A549 (cell line): ENCODE data around the gene TMEM45A.

Source experiments
- BHLHE40 ChIP-seq: IDR thresholded peaks from 2 replicates; pipeline ENCODE4 v1.6.1; 2012; ENCODE audit warnings: low read depth, low read length, inconsistent platforms
- CHD4 ChIP-seq: fragments of 200-600 bp; sonication (generic); IDR thresholded peaks from 2 replicates; pipeline ENCODE4 v1.6.1; 2016; ENCODE audit warnings: antibody characterized with exemption, mild to moderate bottlenecking, borderline replicate concordance
- EP300 ChIP-seq, 2 experiments: fragments of >200 bp; sonication (Bioruptor Twin); formaldehyde crosslinking; IDR thresholded peaks; 2 replicates in 1 of 2; 3 replicates in 1 of 2; pipeline ENCODE4 v1.6.1; 2016 to 2017
- ESRRA ChIP-seq: fragments of 150-350 bp; IDR thresholded peaks from 2 replicates; pipeline ENCODE4 v1.6.1; 2014; ENCODE audit warnings: mild to moderate bottlenecking, low read length, borderline replicate concordance
- FOSL2 ChIP-seq, 2 experiments: fragments of 450-650 bp in 1 of 2; fragments of >200 bp in 1 of 2; sonication (Bioruptor Twin) in 1 of 2; formaldehyde crosslinking; IDR thresholded peaks; 2 replicates each; pipeline versions ENCODE4 v1.5.0 to v1.6.1; 2016 to 2020; ENCODE audit warnings: mild to moderate bottlenecking in 1 of 2, moderate library complexity in 1 of 2
- MAZ ChIP-seq: fragments of 150-350 bp; IDR thresholded peaks from 2 replicates; pipeline ENCODE4 v1.6.1; 2014; ENCODE audit warnings: antibody characterized with exemption, low read depth, low read length, borderline replicate concordance
- PHF8 ChIP-seq: fragments of 200-600 bp; sonication (generic); IDR thresholded peaks from 2 replicates; pipeline ENCODE4 v1.6.1; 2016; ENCODE audit warnings: low read depth, mild to moderate bottlenecking, antibody characterized with exemption, moderate library complexity, borderline replicate concordance
- POLR2A ChIP-seq: IDR thresholded peaks from 2 replicates; pipeline ENCODE4 v1.6.1; 2012; ENCODE audit warnings: mild to moderate bottlenecking, low read length
- SMC3 ChIP-seq: fragments of >200 bp; sonication (Bioruptor Twin); formaldehyde crosslinking; IDR thresholded peaks from 3 replicates; pipeline ENCODE4 v1.6.1; 2018; ENCODE audit warnings: inconsistent platforms
- ZFP36 ChIP-seq: fragments of 450-650 bp; IDR thresholded peaks from 2 replicates; pipeline ENCODE4 v1.6.1; 2014; ENCODE audit warnings: borderline replicate concordance; ENCODE audit not compliant: partially characterized antibody
- TF ChIP-seq, protein P1 (sequence below): fragments of >200 bp; sonication (Bioruptor Twin); formaldehyde crosslinking; IDR thresholded peaks from 3 replicates; pipeline ENCODE4 v1.5.1; 2016
- TF ChIP-seq, protein P2 (sequence below): fragments of 200-600 bp; sonication (generic); IDR thresholded peaks from 2 replicates; pipeline ENCODE4 v1.6.1; 2016; ENCODE audit warnings: antibody characterized with exemption, mild to moderate bottlenecking, moderate library complexity
- TF ChIP-seq, protein P3 (sequence below): IDR thresholded peaks from 2 replicates; pipeline ENCODE4 v1.6.1; 2012

DNA sequence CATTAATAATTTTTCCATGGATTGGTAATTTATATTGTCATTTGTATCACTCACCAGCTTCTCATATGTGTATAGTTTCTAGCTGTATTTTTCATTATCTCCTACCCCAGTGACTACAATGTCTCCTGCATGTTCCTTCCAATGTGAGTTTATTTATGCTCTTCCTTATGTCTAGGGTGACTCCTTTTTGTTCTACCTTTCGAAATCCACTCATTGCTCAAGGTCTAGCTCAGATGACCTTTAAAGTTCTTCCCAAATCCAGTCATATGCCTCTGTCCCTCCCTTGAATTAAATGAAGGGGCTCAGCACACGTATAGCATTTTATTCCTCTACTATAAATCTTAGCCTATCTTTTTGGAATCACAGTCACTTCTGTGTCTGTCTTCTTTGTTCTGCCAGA is 53.0 kb downstream of the TMEM45A start:
- TF ChIP-seq, protein P1, sequence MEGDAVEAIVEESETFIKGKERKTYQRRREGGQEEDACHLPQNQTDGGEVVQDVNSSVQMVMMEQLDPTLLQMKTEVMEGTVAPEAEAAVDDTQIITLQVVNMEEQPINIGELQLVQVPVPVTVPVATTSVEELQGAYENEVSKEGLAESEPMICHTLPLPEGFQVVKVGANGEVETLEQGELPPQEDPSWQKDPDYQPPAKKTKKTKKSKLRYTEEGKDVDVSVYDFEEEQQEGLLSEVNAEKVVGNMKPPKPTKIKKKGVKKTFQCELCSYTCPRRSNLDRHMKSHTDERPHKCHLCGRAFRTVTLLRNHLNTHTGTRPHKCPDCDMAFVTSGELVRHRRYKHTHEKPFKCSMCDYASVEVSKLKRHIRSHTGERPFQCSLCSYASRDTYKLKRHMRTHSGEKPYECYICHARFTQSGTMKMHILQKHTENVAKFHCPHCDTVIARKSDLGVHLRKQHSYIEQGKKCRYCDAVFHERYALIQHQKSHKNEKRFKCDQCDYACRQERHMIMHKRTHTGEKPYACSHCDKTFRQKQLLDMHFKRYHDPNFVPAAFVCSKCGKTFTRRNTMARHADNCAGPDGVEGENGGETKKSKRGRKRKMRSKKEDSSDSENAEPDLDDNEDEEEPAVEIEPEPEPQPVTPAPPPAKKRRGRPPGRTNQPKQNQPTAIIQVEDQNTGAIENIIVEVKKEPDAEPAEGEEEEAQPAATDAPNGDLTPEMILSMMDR: no peak
- TF ChIP-seq EP300 (IDR thresholded peaks at IDR 0.05): no peak
- no peak for TF ChIP-seq POLR2A
- no peak for TF ChIP-seq BHLHE40
- TF ChIP-seq ESRRA: no peak
- TF ChIP-seq SMC3: no peak
- TF ChIP-seq, protein P2, sequence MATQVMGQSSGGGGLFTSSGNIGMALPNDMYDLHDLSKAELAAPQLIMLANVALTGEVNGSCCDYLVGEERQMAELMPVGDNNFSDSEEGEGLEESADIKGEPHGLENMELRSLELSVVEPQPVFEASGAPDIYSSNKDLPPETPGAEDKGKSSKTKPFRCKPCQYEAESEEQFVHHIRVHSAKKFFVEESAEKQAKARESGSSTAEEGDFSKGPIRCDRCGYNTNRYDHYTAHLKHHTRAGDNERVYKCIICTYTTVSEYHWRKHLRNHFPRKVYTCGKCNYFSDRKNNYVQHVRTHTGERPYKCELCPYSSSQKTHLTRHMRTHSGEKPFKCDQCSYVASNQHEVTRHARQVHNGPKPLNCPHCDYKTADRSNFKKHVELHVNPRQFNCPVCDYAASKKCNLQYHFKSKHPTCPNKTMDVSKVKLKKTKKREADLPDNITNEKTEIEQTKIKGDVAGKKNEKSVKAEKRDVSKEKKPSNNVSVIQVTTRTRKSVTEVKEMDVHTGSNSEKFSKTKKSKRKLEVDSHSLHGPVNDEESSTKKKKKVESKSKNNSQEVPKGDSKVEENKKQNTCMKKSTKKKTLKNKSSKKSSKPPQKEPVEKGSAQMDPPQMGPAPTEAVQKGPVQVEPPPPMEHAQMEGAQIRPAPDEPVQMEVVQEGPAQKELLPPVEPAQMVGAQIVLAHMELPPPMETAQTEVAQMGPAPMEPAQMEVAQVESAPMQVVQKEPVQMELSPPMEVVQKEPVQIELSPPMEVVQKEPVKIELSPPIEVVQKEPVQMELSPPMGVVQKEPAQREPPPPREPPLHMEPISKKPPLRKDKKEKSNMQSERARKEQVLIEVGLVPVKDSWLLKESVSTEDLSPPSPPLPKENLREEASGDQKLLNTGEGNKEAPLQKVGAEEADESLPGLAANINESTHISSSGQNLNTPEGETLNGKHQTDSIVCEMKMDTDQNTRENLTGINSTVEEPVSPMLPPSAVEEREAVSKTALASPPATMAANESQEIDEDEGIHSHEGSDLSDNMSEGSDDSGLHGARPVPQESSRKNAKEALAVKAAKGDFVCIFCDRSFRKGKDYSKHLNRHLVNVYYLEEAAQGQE: no peak
- TF ChIP-seq MAZ: no peak
- TF ChIP-seq CHD4: no peak
- no peak for TF ChIP-seq ZFP36
- TF ChIP-seq PHF8: no peak
- no peak for TF ChIP-seq FOSL2 (IDR thresholded peaks at IDR 0.05)
- TF ChIP-seq FOSL2 (CRISPR knock-in tag; IDR thresholded peaks at IDR 0.05): no peak
- TF ChIP-seq, protein P3, sequence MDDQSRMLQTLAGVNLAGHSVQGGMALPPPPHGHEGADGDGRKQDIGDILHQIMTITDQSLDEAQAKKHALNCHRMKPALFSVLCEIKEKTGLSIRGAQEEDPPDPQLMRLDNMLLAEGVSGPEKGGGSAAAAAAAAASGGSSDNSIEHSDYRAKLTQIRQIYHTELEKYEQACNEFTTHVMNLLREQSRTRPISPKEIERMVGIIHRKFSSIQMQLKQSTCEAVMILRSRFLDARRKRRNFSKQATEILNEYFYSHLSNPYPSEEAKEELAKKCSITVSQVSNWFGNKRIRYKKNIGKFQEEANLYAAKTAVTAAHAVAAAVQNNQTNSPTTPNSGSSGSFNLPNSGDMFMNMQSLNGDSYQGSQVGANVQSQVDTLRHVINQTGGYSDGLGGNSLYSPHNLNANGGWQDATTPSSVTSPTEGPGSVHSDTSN: no peak
